AG10803 (cell line): Measurements from ENCODE around the gene RHOF.
"Not testable (repeated sequence)": the region's sequence is repeated elsewhere in the genome, so short reads cannot be mapped to it uniquely, and the experiment has no call there.

Experiments used
- DNase-seq: peaks from one replicate; pipeline ENCODE4 v3.0.0; 2010; ENCODE audit warnings: low read depth
- H3K4me3 ChIP-seq: 2 replicates; pipeline ENCODE4 v1.5.1; 2011; ENCODE audit warnings: mild to moderate bottlenecking, low read length, control low read depth
- CTCF ChIP-seq: conservative IDR thresholded peaks from 2 replicates; pipeline ENCODE4 v1.5.1; 2011; ENCODE audit warnings: mild to moderate bottlenecking, low read length, control low read depth, inconsistent platforms

RHOF gene

GRCh38 chr12:121767525-121768016 is 25.9 kb downstream of the RHOF start:
- DNase-seq = peak; percentile 73
- peak overlapping the region; percentile 43 for H3K4me3 ChIP-seq
- no peak for TF ChIP-seq CTCF

GRCh38 chr12:121766290-121767039 is 27.0 kb downstream of the RHOF start:
- no peak overlapping the region for H3K4me3 ChIP-seq
- no peak for DNase-seq
- no peak for TF ChIP-seq CTCF

GRCh38 chr12:121765573-121765972 is 27.9 kb downstream of the RHOF start:
- peak; percentile 79 for DNase-seq
- H3K4me3 ChIP-seq = no peak overlapping the region
- no peak for TF ChIP-seq CTCF

GRCh38 chr12:121764808-121765207 is 28.7 kb downstream of the RHOF start:
- no peak for TF ChIP-seq CTCF
- H3K4me3 ChIP-seq = no peak overlapping the region
- no peak for DNase-seq

- no peak for TF ChIP-seq CTCF
- no peak for DNase-seq
- no peak overlapping the region for H3K4me3 ChIP-seq
These were observed 31.2 kb downstream of the RHOF start for GRCh38 chr12:121762269-121762668.

- not testable (repeated sequence) for DNase-seq, H3K4me3 ChIP-seq
These were observed 35.0 kb downstream of the RHOF start for GRCh38 chr12:121758536-121758935.

GRCh38 chr12:121755591-121755990 is 37.9 kb downstream of the RHOF start:
- DNase-seq = no peak
- no peak for TF ChIP-seq CTCF
- no peak overlapping the region for H3K4me3 ChIP-seq
